GM19035 (cell line): ENCODE data around the gene SULT6B1.
"Not testable (repeated sequence)": the region's sequence is repeated elsewhere in the genome, so short reads cannot be mapped to it uniquely, and the experiment has no call there.

ENCODE experiments used
- ATAC-seq: cut with Tn5 transposase; IDR thresholded peaks from one replicate; pipeline ENCODE4 v1.9.1; 2021; ENCODE audit not compliant: unreplicated experiment

SULT6B1 gene

GRCh38 chr2:37188570-37188969 lies at the start of gene SULT6B1:
Gene SULT6B1, minus strand, starts transcription at chr2:37188670. Its CDS starts 30 bp downstream, at chr2:37188640.
- no peak for ATAC-seq

- ATAC-seq: peak; percentile 11
Measured at GRCh38 chr2:37232131-37232933, 43.9 kb upstream of the SULT6B1 start.

- ATAC-seq: peak; percentile 93
Measured at GRCh38 chr2:37231241-37232130, 43.0 kb upstream of the SULT6B1 start, which contains the start of the genes CEBPZ and NDUFAF7. Gene CEBPZ, minus strand, starts transcription at chr2:37231596. Its CDS starts 29 bp downstream, at chr2:37231567. Gene NDUFAF7, plus strand, starts transcription at chr2:37231658. Its CDS starts 48 bp downstream, at chr2:37231706.

GRCh38 chr2:37230581-37230980 lies 42.1 kb upstream of the SULT6B1 start:
- no peak for ATAC-seq

GRCh38 chr2:37228788-37229187 lies 40.3 kb upstream of the SULT6B1 start:
- ATAC-seq: no peak

GRCh38 chr2:37226863-37227262 lies 38.4 kb upstream of the SULT6B1 start:
- ATAC-seq: no peak

GRCh38 chr2:37225129-37225528 lies 36.7 kb upstream of the SULT6B1 start:
- ATAC-seq: not testable (repeated sequence)

GRCh38 chr2:37224063-37224462 lies 35.6 kb upstream of the SULT6B1 start:
- ATAC-seq: no peak

- no peak for ATAC-seq
Measured at GRCh38 chr2:37223131-37223530, 34.7 kb upstream of the SULT6B1 start.

- no peak for ATAC-seq
Measured at GRCh38 chr2:37219046-37219445, 30.6 kb upstream of the SULT6B1 start.

GRCh38 chr2:37215250-37215649 lies 26.8 kb upstream of the SULT6B1 start:
- ATAC-seq: no peak

- no peak for ATAC-seq
Measured at GRCh38 chr2:37211939-37212338, 23.5 kb upstream of the SULT6B1 start.

- no peak for ATAC-seq
Measured at GRCh38 chr2:37211212-37211611, 22.7 kb upstream of the SULT6B1 start.

- ATAC-seq: not testable (repeated sequence)
Measured at GRCh38 chr2:37206760-37207159, 18.3 kb upstream of the SULT6B1 start.

GRCh38 chr2:37205689-37206341 lies 17.3 kb upstream of the SULT6B1 start:
- no peak for ATAC-seq

- ATAC-seq: not testable (repeated sequence)
Measured at GRCh38 chr2:37205071-37205661, 16.7 kb upstream of the SULT6B1 start.

GRCh38 chr2:37203708-37204107 lies 15.2 kb upstream of the SULT6B1 start:
- no peak for ATAC-seq

- ATAC-seq: no peak
Measured at GRCh38 chr2:37201766-37202165, 13.3 kb upstream of the SULT6B1 start.

GRCh38 chr2:37201208-37201607 lies 12.7 kb upstream of the SULT6B1 start:
- no peak for ATAC-seq

- no peak for ATAC-seq
Measured at GRCh38 chr2:37198681-37199065, 10.2 kb upstream of the SULT6B1 start.
